H9 (cell line): ENCODE measurements around the gene PRODH2. TPM values are rescaled to one million over a fixed set of nuclear protein-coding genes. Genes with fewer than 3 reads are reported as not detected.

Experiments used
- DNase-seq: peaks from one replicate; pipeline ENCODE4 v3.0.0-alpha.2; 2017
- H2AFZ ChIP-seq: one replicate; pipeline ENCODE4 v1.6.1; 2013; ENCODE audit warnings: mild to moderate bottlenecking, low read length, control low read depth, moderate library complexity
- H2AK5ac ChIP-seq: 2 replicates; pipeline ENCODE4 v1.6.1; 2013; ENCODE audit warnings: low read length, control low read depth, mixed read lengths; ENCODE audit not compliant: insufficient read length
- H2BK120ac ChIP-seq: one replicate; pipeline ENCODE4 v1.6.1; 2013; ENCODE audit warnings: low read depth, mild to moderate bottlenecking, low read length, control low read depth, inconsistent platforms; ENCODE audit not compliant: poor library complexity, severe bottlenecking
- H2BK12ac ChIP-seq: 2 replicates; pipeline ENCODE4 v1.6.1; 2013; ENCODE audit warnings: low read length, control low read depth, mixed read lengths, low read depth; ENCODE audit not compliant: insufficient read length
- H2BK15ac ChIP-seq: 2 replicates; pipeline ENCODE4 v1.6.1; 2013; ENCODE audit warnings: low read depth, low read length, control low read depth
- H2BK20ac ChIP-seq: one replicate; pipeline ENCODE4 v1.6.1; 2013; ENCODE audit warnings: low read depth, mild to moderate bottlenecking, low read length, control low read depth, inconsistent platforms; ENCODE audit not compliant: poor library complexity, severe bottlenecking
- H2BK5ac ChIP-seq: 2 replicates; pipeline ENCODE4 v1.6.1; 2013; ENCODE audit warnings: low read length, control low read depth, mixed read lengths; ENCODE audit not compliant: insufficient read length
- H3K14ac ChIP-seq: 2 replicates; pipeline ENCODE4 v1.6.1; 2013; ENCODE audit warnings: low read length, control low read depth; ENCODE audit not compliant: insufficient read depth
- H3K18ac ChIP-seq: 2 replicates; pipeline ENCODE4 v1.6.1; 2013; ENCODE audit warnings: low read depth, mild to moderate bottlenecking, mixed read lengths, low read length, control low read depth; ENCODE audit not compliant: insufficient read length
- H3K23ac ChIP-seq: 2 replicates; pipeline ENCODE4 v1.6.1; 2013; ENCODE audit warnings: low read length, control low read depth, mixed read lengths, low read depth; ENCODE audit not compliant: insufficient read length
- H3K23me2 ChIP-seq: 2 replicates; pipeline ENCODE4 v1.6.1; 2013; ENCODE audit warnings: low read depth, mild to moderate bottlenecking, mixed read lengths, low read length, control low read depth; ENCODE audit not compliant: insufficient read length, poor library complexity, severe bottlenecking
- H3K27ac ChIP-seq: 2 replicates; pipeline ENCODE4 v1.5.1; 2013; ENCODE audit warnings: low read length, control low read depth, mixed read lengths, low read depth; ENCODE audit not compliant: insufficient read length
- H3K27me3 ChIP-seq: 2 replicates; pipeline ENCODE4 v1.6.1; 2013; ENCODE audit warnings: low read length, control low read depth, inconsistent platforms; ENCODE audit not compliant: insufficient read depth
- H3K4ac ChIP-seq: 2 replicates; pipeline ENCODE4 v1.6.1; 2013; ENCODE audit warnings: low read depth, mild to moderate bottlenecking, control low read depth, inconsistent platforms, low read length, moderate library complexity
- H3K4me1 ChIP-seq: 2 replicates; pipeline ENCODE4 v1.6.1; 2013; ENCODE audit warnings: low read length, control low read depth, inconsistent platforms; ENCODE audit not compliant: insufficient read depth
- H3K4me2 ChIP-seq: 2 replicates; pipeline ENCODE4 v1.6.1; 2013; ENCODE audit warnings: low read length, control low read depth, mixed read lengths; ENCODE audit not compliant: insufficient read length, insufficient read depth
- H3K56ac ChIP-seq: 2 replicates; pipeline ENCODE4 v1.6.1; 2013; ENCODE audit warnings: low read depth, mild to moderate bottlenecking, mixed read lengths, low read length, control low read depth; ENCODE audit not compliant: insufficient read length
- H3K79me1 ChIP-seq: 2 replicates; pipeline ENCODE4 v1.6.1; 2013; ENCODE audit warnings: low read depth, mild to moderate bottlenecking, moderate library complexity, low read length, control low read depth, inconsistent platforms; ENCODE audit not compliant: insufficient read depth, poor library complexity, severe bottlenecking
- H3K79me2 ChIP-seq: 2 replicates; pipeline ENCODE4 v1.6.1; 2013; ENCODE audit warnings: low read length, control low read depth, inconsistent platforms; ENCODE audit not compliant: insufficient read depth
- H3K9ac ChIP-seq: 2 replicates; pipeline ENCODE4 v1.6.1; 2013; ENCODE audit warnings: low read length, control low read depth, mixed read lengths; ENCODE audit not compliant: insufficient read length; ENCODE audit errors: extremely low read depth
- H3K9me3 ChIP-seq: one replicate; pipeline ENCODE4 v1.6.1; 2013; ENCODE audit warnings: low read depth, low read length, inconsistent platforms; ENCODE audit not compliant: control insufficient read depth
- H3T11ph ChIP-seq: one replicate; pipeline ENCODE4 v1.6.1; 2013; ENCODE audit warnings: mild to moderate bottlenecking, low read length, control low read depth, inconsistent platforms
- H4K20me1 ChIP-seq: one replicate; pipeline ENCODE4 v1.6.1; 2013; ENCODE audit not compliant: control insufficient read depth, insufficient read length, insufficient read depth
- H4K5ac ChIP-seq: 2 replicates; pipeline ENCODE4 v1.6.1; 2013; ENCODE audit warnings: low read depth, mild to moderate bottlenecking, mixed read lengths, low read length, control low read depth; ENCODE audit not compliant: insufficient read length
- H4K8ac ChIP-seq: replicated peaks from 2 replicates; pipeline ENCODE4 v1.6.1; 2013; ENCODE audit warnings: low read length, control low read depth, mixed read lengths, low read depth; ENCODE audit not compliant: insufficient read length
- H4K91ac ChIP-seq: 2 replicates; pipeline ENCODE4 v1.6.1; 2013; ENCODE audit warnings: low read depth, mild to moderate bottlenecking, moderate library complexity, mixed read lengths, low read length, control low read depth; ENCODE audit not compliant: insufficient read length
- H3K27ac Mint-ChIP-seq, 3 experiments: 2 replicates in 2 of 3; 3 replicates in 1 of 3; pipeline ENCODE4 v1.8.0; 2020 to 2021; ENCODE audit warnings: mixed read lengths in 3 of 3, mild to moderate bottlenecking in 1 of 3, moderate library complexity in 1 of 3
- H3K27me3 Mint-ChIP-seq: 2 replicates; pipeline ENCODE4 v1.8.0; 2021; ENCODE audit warnings: low read depth, mild to moderate bottlenecking, moderate library complexity, mixed read lengths
- H3K36me3 Mint-ChIP-seq, 3 experiments: 2 replicates in 2 of 3; 3 replicates in 1 of 3; pipeline ENCODE4 v1.8.0; 2020 to 2021; ENCODE audit warnings: low read depth in 3 of 3, mixed read lengths in 3 of 3; ENCODE audit not compliant: insufficient read depth in 1 of 3
- H3K4me1 Mint-ChIP-seq, 2 experiments: 2 replicates each; pipeline ENCODE4 v1.8.0; 2020; ENCODE audit warnings: mixed read lengths in 2 of 2
- H3K4me3 Mint-ChIP-seq, 2 experiments: 2 replicates in 1 of 2; 3 replicates in 1 of 2; pipeline ENCODE4 v1.8.0; 2020 to 2021; ENCODE audit warnings: mild to moderate bottlenecking in 2 of 2, mixed read lengths in 2 of 2, moderate library complexity in 1 of 2
- H3K9me3 Mint-ChIP-seq, 2 experiments: 2 replicates in 1 of 2; 3 replicates in 1 of 2; pipeline ENCODE4 v1.8.0; 2020; ENCODE audit warnings: mild to moderate bottlenecking in 2 of 2, mixed read lengths in 2 of 2, moderate library complexity in 1 of 2
- WGBS: extraction: QIAGEN DNeasy Blood & Tissue Kit; methylation state at CpG from one replicate; pipeline ENCODE4 v1.1.7; 2013; ENCODE audit warnings: missing lambda C conversion rate, low lambda C conversion rate, mixed read lengths; ENCODE audit not compliant: insufficient read length; ENCODE audit errors: extremely low coverage; 5-methylcytosine and 5-hydroxymethylcytosine counted together
- total RNA-seq: library from RNA; stranded (reverse); gene quantifications from 2 replicates; pipeline ENCODE4 v1.2.1, GENCODE V29; 2021
- TF ChIP-seq, protein P1 (sequence below): fragments of 200-600 bp; sonication (generic); conservative IDR thresholded peaks from 3 replicates; pipeline ENCODE4 v1.8.0; 2021; ENCODE audit warnings: antibody characterized with exemption, mild to moderate bottlenecking

Gene PRODH2
- total RNA-seq, 1 experiment from 2014 or later, result not detected

DNA sequence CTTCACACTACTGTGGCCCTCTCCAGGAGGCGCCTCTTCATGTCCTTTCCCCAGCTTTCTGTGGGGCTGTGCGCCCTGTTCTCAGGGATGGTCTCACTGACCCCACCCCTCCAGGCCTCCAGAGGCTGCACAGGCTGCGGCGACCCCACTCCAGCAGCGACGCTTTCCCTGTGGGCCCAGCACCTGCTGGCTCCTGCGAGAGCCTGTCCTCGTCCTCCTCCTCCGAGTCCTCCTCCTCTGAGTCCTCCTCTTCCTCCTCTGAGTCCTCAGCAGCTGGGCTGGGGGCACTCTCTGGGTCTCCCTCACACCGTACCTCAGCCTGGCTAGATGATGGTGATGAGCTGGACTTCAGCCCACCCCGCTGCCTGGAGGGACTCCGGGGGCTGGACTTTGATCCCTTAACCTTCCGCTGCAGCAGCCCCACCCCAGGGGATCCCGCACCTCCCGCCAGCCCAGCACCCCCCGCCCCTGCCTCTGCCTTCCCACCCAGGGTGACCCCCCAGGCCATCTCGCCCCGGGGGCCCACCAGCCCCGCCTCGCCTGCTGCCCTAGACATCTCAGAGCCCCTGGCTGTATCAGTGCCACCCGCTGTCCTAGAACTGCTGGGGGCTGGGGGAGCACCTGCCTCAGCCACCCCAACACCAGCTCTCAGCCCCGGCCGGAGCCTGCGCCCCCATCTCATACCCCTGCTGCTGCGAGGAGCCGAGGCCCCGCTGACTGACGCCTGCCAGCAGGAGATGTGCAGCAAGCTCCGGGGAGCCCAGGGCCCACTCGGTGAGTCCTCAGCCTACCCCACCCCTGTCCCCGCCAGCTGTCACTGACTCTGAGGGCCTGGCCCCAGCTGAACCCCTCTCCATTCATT lies 26.1 kb downstream of the PRODH2 start:
- no peak overlapping the region for H3K9ac ChIP-seq

More for the DNA sequence above, 26.1 kb downstream of the PRODH2 start:
- H3K4me3 Mint-ChIP-seq, result no peak overlapping the region; a peak in 1 of 5 replicates
- Histone ChIP-seq H3K18ac (no peak overlapping the region), H3K4me1 (no peaks in the 10 kb centered on the region), H2AFZ (no peak overlapping the region), H2BK12ac (no peak overlapping the region), H3K79me2 (no peaks in the 10 kb centered on the region), H3K23ac (no peak overlapping the region), H4K8ac (no peak overlapping the region), H2BK20ac (no peak overlapping the region), H3K56ac (no peak overlapping the region), H2BK15ac (no peak overlapping the region), H3K9me3 (no peaks in the 10 kb centered on the region), H4K91ac (no peak overlapping the region), H3K4ac (no peak overlapping the region), H2BK5ac (no peak overlapping the region), H3K79me1 (no peaks in the 10 kb centered on the region), H3K27me3 (no peaks in the 10 kb centered on the region), H4K20me1 (peaks cover 3% of the 10 kb centered on the region), H4K5ac (no peak overlapping the region), H3K14ac (no peak overlapping the region), H3T11ph (no peak overlapping the region), H3K4me2 (no peak overlapping the region), H2BK120ac (no peak overlapping the region), H3K27ac (no peak overlapping the region), H3K23me2 (peaks cover 7% of the 10 kb centered on the region), H2AK5ac (no peak overlapping the region)
- WGBS, result no CpG with 5 or more reads among the region's 31 CpGs
- H3K27ac Mint-ChIP-seq, result no peak overlapping the region
- no peaks in the 10 kb centered on the region; a peak in 1 of 5 replicates for H3K9me3 Mint-ChIP-seq
- no peak for DNase-seq
- TF ChIP-seq, protein P1, sequence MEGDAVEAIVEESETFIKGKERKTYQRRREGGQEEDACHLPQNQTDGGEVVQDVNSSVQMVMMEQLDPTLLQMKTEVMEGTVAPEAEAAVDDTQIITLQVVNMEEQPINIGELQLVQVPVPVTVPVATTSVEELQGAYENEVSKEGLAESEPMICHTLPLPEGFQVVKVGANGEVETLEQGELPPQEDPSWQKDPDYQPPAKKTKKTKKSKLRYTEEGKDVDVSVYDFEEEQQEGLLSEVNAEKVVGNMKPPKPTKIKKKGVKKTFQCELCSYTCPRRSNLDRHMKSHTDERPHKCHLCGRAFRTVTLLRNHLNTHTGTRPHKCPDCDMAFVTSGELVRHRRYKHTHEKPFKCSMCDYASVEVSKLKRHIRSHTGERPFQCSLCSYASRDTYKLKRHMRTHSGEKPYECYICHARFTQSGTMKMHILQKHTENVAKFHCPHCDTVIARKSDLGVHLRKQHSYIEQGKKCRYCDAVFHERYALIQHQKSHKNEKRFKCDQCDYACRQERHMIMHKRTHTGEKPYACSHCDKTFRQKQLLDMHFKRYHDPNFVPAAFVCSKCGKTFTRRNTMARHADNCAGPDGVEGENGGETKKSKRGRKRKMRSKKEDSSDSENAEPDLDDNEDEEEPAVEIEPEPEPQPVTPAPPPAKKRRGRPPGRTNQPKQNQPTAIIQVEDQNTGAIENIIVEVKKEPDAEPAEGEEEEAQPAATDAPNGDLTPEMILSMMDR, result no peak
- H3K4me1 Mint-ChIP-seq, result peaks cover 20 to 35% of the 10 kb centered on the region in 2 experiments
- H3K36me3 Mint-ChIP-seq, result peaks cover 0 to 5% (median under 1%) of the 10 kb centered on the region in 3 experiments; a peak in 2 of 7 replicates
- no peaks in the 10 kb centered on the region; the same call in 1 of the 2 replicates for H3K27me3 Mint-ChIP-seq
